HG03442 (cell line): ENCODE measurements around the gene SYNPO2L.

ENCODE experiments used
- ATAC-seq: cut with Tn5 transposase; IDR thresholded peaks from one replicate; pipeline ENCODE4 v1.9.1; 2021; ENCODE audit warnings: mild to moderate bottlenecking, moderate library complexity; ENCODE audit not compliant: unreplicated experiment

Gene SYNPO2L

DNA sequence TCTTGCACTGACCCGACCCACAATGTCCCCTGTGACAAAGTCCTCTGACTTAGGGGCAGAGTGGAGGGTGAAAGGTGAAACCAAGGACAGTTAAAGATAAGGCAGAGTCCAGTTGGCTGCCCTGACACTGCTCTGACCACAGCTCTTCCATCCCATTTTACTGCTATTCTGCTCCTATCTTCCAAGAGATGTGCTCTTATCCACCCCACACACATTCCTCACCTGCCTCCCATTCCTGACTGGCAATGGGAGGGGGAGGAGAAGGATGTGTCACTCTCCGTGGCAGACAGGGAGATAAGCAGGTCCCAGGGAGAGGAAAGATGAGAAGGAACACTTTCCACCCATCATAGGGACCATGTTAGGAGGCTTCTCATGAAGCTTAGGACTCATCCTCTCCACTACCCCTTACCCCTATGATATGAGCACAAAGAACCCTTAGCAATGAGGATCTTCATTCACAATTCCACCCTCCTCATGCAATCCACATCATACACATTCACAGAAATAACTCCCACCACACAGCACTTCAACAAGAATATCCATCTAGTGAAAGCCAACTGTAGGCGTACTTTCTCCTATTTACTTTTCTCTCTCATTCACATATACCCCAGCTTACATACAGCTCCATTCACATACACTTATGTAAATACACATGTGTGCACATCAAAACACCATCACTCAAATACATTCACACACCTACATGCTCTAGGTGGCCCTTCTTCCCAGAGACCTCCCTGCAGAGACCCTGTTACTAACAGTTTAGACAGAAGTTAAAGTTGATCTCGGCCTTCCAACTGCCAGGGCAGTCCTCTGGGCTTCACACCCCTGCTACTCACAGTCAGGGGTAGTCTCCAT is 6.6 kb downstream of the SYNPO2L start:
- ATAC-seq: no peak

DNA sequence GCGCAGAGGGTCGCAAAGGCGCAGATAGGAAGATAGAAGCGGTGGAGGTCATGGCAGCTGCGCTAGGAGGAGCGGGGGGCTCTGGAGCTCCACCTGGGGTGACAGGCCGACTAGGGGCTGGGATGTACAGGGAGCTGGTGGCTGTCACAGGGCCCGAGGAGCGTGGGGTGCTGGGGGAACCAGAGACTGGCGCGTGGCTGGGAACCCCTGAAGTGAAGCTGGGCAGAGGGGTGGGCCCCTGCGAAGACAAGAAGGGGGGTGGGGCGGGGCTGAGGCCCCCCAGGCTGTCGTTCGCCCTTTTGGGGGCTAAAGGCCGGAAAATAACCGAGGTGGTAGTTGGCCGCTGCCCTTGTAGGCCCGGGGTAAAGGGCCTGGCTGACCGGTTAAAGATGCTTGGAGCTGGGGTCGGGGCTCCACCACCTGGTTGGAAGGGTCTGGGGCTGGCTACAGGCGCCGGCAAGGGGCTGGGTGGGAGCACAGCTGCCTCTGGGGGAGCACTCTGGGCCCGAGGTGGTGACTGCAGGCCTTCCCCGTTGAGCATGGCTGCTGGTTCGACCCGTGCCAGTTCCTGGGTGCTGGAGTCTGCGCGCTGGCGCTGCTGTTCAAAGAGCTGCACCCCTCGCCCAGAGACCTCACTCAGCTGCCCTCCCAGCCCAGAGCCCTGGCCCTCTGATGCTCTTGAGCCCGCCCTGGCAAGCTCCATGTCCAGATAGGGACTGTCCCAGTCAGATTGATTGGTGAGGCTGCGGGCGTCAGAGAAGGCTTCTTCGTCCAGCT is 7.8 kb downstream of the SYNPO2L start:
- ATAC-seq: no peak

DNA sequence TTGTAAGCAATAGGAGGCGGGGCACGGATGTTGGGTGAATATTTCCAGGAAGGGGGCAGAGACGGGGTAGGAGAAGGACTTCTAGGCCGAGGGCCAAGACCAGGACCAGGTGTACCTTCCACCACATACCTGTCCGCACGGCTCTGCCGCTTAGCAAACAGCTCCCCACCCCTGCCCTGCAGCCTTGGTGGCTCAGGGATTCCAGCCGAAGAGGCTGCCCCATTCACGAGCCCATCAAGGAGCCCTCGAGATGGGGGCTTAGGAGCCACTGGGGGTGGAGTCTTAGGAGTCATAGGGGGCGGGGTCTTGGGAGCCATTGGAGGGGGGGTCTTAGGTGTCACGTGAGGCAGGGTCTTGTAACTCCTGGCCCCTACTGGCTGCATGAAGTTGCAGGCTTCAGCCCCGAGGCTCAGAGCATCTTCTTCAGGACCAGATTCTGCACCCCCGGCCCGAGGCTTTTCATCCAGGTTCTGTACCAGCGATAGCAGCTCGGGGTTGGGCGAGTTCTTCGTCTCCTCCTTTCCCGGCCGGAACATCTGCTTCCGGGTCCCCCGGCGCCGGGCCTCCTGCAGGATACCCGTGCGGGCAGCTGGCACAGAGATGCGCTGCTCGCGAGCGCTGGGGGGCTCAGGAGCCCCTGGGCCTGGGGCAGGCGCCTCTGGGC is 8.5 kb downstream of the SYNPO2L start:
- no peak for ATAC-seq

DNA sequence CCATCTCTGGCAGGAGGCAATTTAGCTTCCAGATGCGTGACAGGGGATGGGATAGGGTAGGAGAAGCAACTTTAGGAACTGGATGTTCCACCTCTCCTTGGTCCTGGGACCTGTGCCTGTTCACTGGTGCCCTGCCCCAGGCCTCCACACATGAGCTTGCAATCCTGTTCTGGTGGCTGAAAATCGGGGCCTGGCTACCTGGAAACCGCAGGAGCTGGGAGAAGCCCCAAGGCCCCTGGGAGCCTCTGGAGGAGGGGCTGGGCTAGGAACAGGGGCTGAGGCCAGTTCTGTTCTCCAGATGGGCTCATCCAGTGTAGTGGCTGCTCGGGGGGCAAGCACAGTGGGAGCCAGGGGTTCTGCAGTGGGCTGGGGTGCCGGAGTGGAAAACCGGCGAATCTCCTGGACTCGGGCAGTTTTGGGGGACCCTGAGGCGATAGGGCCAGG is 9.2 kb downstream of the SYNPO2L start:
- ATAC-seq: no peak

DNA sequence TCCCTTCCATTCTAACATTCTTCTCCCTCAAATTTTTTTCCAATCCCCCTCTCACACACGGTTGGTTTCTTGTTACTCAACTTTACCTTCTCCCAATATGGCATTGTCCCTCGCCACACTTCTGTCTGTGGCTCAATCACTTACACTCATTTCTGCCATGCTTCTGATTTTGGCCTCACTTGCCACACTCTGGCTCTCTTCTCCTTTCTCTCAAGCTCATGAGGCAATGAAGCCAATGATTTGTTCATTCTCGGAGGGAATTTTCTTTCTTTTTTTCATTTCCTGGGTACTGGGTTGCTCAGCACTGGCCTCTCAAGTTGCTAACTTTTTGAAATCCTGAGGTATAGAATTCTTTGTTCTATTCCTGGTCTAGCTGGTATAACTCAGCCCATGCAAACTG is 10.6 kb downstream of the SYNPO2L start:
- no peak for ATAC-seq

DNA sequence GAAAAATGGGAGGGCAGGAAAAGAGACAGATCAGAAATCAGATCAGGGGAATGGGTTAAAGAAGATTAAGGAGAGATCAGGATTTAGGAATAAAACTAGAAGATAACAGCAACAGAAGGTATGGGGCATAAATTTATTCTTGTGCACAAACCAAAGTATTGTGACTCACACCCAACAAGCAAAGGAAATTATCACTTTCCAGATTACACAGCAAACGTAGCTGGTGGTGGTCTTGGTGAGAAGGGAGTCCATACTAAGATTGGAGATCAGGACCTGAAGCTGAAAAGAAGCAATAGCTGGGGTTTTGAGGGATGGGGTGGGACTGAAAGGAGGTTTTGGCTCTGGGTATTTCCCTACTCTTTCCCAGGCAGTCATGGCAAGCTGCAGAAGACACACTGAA is 11.1 kb downstream of the SYNPO2L start:
- ATAC-seq: no peak

DNA sequence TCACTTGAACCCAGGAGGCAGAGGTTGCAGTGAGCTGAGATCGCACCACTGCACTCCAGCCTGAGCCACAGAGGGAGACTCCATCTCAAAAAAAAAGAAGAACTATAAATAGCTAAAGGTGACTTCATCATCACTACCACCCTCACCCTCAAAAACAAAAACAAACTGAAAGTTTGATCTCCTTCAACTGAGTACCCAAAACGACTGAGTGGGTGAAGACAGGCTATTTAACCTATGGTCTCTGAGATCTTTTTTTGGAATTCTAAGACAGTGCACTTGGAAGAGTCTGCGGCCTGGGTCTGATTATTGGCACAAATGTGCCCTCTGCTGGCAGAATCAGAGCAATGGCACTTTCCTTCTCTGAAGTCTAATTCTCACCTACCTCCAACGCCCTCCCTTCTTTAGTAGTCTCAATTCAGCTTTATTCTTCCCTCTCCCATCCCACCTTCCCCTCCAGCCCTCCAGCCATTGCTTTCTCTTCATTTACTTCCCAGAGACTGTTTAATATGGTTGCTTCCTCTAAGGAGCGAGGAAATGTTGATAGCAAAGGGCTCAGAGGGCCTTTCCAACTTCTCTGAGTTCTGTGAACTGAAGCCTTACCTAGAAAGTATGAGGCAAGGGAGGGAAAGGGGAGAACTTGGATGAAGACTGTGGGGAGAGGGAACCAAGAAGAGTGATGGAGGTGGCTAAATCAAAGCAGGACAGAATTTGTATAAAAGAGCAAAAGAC is 11.7 kb downstream of the SYNPO2L start:
- no peak for ATAC-seq

DNA sequence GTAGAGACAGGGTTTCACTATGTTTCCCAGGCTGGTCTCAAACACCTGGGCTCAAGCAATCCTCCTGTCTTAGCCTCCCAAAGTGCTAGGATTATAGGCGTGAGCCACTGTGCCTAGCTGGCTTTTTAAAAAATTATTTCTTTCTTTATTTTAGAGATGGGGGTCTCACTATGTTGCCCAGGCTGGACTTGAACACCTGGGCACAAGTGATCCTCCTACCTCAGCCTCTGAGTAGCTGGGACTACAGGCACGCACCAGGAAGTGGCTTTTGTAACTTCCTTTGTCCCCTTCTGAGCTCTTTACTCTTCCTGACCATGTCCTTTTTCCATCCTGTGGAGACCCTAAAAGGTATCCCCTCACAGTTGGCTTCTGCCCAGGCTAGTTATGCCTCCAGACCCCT is 12.5 kb downstream of the SYNPO2L start:
- no peak for ATAC-seq

DNA sequence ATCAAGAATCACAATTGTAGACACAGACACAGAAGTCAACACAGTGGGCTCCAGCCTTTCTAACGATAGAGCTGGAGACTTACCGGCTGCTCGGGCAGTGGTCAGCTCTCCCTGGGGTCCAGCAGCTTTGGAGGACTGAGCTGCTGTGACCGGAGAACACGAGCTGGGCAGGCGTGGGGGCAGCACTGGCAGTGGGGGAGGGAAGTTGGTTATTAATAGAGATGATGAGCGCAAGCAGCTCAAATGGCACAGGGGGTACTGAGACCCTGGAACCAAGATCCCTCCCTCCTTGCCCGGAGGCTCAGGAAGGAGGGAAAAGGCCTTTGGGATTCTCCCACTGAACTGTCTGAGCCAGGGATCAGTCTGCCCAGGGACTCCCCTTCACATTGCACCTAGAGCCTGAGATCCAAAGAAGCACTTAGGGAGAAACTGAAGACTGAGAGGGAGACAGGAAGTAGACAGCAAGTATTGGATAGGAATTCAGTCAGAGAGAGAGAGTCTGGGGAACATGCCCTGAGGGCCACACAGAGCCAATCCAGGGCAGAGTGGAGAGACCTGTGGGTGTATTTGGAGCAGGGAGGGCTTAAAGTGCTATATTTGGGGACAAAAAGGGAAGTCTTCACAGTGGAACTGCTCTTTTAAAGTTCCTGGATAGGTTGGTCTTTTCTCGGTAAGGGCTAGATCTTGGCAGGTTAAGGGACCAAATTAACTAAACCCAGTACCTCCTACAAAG is 14.3 kb downstream of the SYNPO2L start, which contains the start of gene MYOZ1:
MYOZ1 (minus strand) TSS at position 147 of the 733 bp plus-strand sequence. CDS start 1,457 bp downstream, outside the sequence.
- no peak for ATAC-seq

DNA sequence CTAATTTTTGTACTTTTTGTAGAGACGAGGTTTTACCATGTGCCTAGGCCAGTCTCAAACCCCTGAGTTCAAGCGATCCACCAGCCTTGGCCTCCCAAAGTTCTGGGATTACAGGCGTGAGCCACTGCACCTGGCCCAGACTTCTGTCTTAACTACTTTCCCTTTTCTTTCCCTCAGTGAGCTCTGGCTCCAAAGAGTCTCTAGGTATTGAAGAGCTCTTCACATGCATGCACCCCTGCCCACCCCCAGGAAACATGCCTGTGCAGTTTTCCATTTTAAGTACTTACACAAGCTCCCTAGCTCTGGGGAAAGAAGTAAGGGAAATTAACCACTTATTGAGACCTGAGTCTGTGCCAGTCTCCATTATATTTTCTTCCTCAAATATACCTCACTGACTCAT is 16.5 kb downstream of the SYNPO2L start:
- ATAC-seq: no peak

DNA sequence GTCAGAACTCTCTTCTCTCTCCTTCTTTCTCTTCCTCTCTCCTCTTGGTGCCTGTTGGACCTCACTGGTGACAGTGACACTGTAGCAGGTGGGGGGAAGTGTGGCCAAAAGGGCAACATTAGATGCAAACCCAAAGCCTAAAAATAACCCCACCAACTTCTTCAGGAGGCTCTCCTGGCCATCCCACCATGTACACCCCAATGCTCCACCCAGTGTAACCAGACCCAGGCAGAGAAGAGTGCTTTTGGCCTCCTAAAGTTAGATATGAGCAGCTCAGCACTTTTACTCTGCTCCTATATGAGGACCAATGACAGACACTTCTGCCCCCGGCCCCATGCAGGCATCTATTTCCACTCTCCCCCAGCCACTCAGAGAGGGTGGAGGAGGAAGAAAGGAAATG is 20.0 kb downstream of the SYNPO2L start:
- ATAC-seq: no peak

DNA sequence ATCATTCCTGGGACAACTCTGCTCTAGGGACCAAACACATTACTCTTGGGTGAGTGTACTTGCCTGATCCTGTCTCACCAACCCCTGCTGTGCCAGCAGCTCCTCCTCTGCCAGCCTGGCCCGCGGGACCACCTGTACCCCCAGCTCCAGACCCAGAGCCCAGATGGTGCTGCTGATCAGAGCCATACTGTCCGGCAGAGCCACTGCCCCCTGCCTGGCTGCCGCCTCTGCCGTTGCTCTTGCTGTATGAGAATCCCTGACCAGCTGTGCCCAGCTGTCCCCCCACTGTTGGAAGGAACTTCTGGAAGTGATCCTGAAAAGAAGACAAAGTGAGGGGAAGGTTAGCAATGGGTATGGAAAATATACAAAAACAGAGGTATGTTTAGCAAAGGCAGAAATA is 21.4 kb downstream of the SYNPO2L start:
- ATAC-seq: no peak

DNA sequence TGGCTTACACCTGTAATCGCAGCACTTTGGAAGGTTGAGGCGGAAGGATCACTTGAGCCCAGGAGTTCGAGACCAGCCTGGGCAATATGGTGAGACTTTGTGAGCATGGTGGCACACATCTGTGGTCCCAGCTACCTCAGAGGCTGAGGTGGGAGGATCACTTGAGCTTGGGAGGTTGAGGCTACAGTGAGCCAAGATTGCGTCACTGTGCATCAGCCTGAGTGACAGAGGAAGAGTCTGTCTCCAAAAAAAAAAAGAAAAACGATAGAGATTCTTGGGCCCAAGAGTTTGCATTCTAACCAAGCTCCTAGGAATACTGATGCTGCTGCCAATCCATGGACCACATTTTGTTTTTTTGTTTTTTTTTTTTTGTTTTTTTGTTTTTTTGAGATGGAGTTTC is 26.7 kb downstream of the SYNPO2L start:
- no peak for ATAC-seq

DNA sequence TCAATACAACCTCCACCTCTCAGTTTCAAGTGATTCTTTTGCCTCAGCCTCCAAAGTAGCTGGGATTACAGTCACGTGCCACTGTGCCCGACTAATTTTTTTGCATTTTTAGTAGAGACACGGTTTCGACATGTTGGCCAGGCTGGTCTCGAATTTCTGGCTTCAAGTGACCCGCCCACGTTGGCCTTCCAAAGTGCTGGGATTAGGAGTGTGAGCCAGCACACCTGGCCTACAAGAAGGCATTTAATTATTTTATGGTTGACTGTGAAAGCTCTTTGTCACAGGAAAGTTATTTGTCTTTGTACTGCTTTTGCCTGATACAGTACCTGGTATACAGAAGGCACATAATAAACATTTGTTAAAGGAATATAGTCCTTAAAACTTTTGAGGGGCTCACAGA is 27.4 kb downstream of the SYNPO2L start:
- ATAC-seq: no peak

DNA sequence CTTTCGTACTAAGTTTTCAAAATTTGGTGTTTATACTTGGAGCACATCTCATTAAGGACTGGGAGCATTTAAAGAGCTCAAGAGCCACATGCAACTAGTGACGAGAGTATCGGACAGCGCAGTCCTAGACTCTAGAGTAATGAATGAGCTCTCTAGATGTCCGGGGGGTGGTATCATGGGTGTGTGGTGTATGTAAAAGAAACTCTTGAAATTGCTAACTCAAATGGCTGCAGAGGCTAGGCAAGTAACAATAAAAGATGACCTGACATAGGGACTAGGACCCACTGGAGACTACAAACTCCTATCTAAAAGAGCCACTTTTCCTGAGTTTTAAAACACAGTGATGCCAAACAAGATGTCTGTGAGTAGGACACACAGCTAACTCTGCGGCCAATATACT is 28.5 kb downstream of the SYNPO2L start:
- ATAC-seq: no peak

DNA sequence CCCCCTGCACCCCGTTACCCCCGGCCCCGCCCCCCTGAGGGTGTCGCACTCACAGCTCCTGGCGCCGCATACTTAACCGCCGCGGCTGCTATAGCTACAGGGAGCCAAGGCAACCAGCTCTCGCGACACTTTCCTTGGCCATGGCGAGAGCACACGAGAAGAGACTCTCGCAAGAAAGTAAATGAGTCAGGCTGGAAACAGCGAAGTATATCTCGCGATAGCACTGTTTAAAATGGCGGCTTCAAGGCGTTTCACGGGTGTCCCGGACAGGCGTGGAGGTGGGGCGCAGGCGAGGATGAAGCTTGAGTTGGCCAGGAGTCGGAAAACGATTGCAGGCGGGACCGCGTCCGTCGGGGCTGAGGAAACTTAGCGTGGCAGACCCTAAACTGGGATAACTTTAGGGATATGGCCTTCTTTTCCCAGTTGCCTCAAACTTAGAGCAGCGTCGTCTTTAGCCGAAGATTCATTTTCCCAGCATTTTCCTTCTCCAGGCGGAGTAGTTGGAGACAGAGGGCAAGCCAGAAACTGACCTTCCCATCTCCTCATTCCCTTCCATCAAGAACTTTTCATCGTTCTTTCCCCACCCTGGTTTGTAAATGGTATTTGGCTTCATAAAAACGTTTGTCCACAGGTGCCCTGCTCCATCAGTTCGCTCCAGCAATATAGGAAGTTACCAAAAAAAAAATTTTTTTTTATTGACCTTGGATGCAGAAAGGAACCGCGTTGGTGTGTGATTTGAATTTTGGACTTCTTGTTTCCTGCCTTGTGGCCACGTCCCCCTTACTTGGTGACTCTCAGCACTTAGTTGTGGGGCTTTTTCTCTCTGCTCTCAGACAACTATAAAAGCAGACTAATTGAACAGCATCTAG is 29.7 kb downstream of the SYNPO2L start:
- peak; percentile 93 for ATAC-seq

DNA sequence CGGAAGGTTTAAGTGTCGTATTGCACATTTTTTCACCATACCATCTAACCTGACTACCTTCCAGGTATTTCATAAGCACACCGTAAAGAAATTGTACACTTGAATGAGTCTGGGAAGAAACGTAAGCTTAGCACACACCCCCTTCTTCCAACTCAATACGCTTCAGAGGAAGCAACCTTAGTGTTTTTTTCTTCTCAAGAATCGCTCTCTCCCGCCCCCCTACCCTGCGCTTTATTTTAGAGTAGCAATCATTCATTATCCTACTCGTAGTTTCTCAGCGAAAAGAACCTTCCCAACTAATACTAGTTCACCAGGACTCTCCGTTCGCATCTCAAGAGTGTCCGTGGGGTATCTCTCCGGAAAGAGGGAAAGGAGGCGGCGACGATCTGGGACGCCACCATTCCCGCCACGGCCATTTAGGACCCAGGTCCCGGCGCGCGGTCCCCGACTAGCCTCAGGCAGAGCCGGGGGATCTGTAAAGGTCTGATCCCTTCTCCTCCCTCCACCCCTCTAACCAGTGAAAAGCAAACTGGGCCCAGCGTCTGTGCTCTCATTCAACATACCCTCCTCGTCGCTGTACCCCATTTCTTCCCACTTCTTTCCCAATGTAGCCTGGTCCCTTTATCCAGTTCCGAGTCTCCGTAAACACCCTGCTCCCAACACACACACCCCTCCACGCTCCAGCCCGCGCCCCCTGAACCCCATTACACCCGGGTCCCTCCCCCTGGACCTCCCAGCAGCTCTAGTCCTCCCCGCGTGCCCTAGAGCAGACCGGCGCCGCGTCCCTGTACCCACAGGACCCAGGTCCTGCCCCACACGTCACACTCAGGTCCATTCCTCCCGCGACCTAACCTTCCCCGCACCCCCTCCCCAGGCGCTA is 30.6 kb downstream of the SYNPO2L start:
- ATAC-seq: no peak

DNA sequence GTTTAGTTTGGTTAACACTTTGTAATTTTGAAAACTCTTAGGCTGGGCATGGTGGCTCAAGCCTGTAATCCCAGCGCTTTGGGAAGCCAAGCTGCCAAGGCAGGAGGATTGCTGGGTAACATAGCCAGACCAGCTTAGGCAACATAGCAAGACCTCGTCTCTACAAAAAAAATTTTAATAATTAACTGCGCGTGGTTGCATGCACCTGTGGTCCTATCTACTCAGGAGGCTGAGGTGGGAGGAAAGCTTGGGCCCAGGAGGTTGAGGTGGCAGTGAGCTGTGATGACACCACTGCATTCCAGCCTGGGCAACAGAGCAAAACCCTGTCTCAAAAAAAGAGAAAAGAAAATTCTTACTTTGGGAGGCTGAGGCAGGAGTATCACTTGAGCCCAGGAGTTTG is 32.8 kb downstream of the SYNPO2L start:
- ATAC-seq: no peak
